ENCODE measurements around the gene MSANTD2.

Gene MSANTD2

GRCh38 chr11:124756033-124756752 is 44.0 kb downstream of the MSANTD2 start:
- no peak for DNase-seq (ENCODE audit: insufficient read length, low spot score)
- FAIRE-seq = no peak

GRCh38 chr11:124754710-124755109 is 45.5 kb downstream of the MSANTD2 start:
- DNase-seq (ENCODE audit: insufficient read length, low spot score) (no peak), FAIRE-seq (no peak)

GRCh38 chr11:124754309-124754708 is 45.9 kb downstream of the MSANTD2 start:
- DNase-seq (ENCODE audit: insufficient read length, low spot score) = no peak
- no peak for FAIRE-seq

GRCh38 chr11:124753624-124754023 is 46.6 kb downstream of the MSANTD2 start:
- DNase-seq (ENCODE audit: insufficient read length, low spot score) (no peak), FAIRE-seq (no peak)

GRCh38 chr11:124753205-124753604 is 47.0 kb downstream of the MSANTD2 start:
- no peak for FAIRE-seq
- DNase-seq (ENCODE audit: insufficient read length, low spot score) = no peak

- no peak for DNase-seq (ENCODE audit: insufficient read length, low spot score)
- FAIRE-seq = no peak
Measured at GRCh38 chr11:124752471-124753102, 47.6 kb downstream of the MSANTD2 start.

GRCh38 chr11:124751741-124752470 is 48.3 kb downstream of the MSANTD2 start, which contains the start of gene VSIG2:
Gene VSIG2, minus strand, starts transcription at chr11:124752255. Its CDS starts 118 bp downstream, at chr11:124752137.
- FAIRE-seq (no peak), DNase-seq (ENCODE audit: insufficient read length, low spot score) (no peak)

- DNase-seq (ENCODE audit: insufficient read length, low spot score) = no peak
- no peak for FAIRE-seq
Measured at GRCh38 chr11:124751391-124751740, 48.8 kb downstream of the MSANTD2 start.

GRCh38 chr11:124749912-124750311 is 50.3 kb downstream of the MSANTD2 start:
- no peak for DNase-seq (ENCODE audit: insufficient read length, low spot score)
- no peak for FAIRE-seq

GRCh38 chr11:124748481-124749343 is 51.5 kb downstream of the MSANTD2 start:
- no peak for FAIRE-seq
- DNase-seq (ENCODE audit: insufficient read length, low spot score) = no peak

GRCh38 chr11:124748100-124748418 is 52.1 kb downstream of the MSANTD2 start:
- no peak for DNase-seq (ENCODE audit: insufficient read length, low spot score)
- FAIRE-seq = no peak

GRCh38 chr11:124747406-124748099 is 52.7 kb downstream of the MSANTD2 start:
- no peak for FAIRE-seq

GRCh38 chr11:124746621-124747243 is 53.5 kb downstream of the MSANTD2 start:
- DNase-seq (ENCODE audit: insufficient read length, low spot score) = no peak
- no peak for FAIRE-seq

More at GRCh38 chr11:124747406-124748099, 52.7 kb downstream of the MSANTD2 start:
- DNase-seq (ENCODE audit: insufficient read length, low spot score) = no peak

GRCh38 chr11:124745835-124746620 is 54.2 kb downstream of the MSANTD2 start:
- FAIRE-seq = no peak
- no peak for DNase-seq (ENCODE audit: insufficient read length, low spot score)

GRCh38 chr11:124745270-124745834 is 54.9 kb downstream of the MSANTD2 start:
- DNase-seq (ENCODE audit: insufficient read length, low spot score) = no peak
- no peak for FAIRE-seq

- FAIRE-seq (no peak), DNase-seq (ENCODE audit: insufficient read length, low spot score) (no peak)
Measured at GRCh38 chr11:124743050-124743449, 57.2 kb downstream of the MSANTD2 start.

GRCh38 chr11:124742555-124742954 is 57.7 kb downstream of the MSANTD2 start:
- FAIRE-seq (no peak), DNase-seq (ENCODE audit: insufficient read length, low spot score) (no peak)

- no peak for FAIRE-seq
- no peak for DNase-seq (ENCODE audit: insufficient read length, low spot score)
Measured at GRCh38 chr11:124740277-124740882, 59.8 kb downstream of the MSANTD2 start.
